ENCODE results near the gene ADM2.
"Not testable (repeated sequence)": the region's sequence is repeated elsewhere in the genome, so short reads cannot be mapped to it uniquely, and the experiment has no call there.

The ADM2 gene

DNA sequence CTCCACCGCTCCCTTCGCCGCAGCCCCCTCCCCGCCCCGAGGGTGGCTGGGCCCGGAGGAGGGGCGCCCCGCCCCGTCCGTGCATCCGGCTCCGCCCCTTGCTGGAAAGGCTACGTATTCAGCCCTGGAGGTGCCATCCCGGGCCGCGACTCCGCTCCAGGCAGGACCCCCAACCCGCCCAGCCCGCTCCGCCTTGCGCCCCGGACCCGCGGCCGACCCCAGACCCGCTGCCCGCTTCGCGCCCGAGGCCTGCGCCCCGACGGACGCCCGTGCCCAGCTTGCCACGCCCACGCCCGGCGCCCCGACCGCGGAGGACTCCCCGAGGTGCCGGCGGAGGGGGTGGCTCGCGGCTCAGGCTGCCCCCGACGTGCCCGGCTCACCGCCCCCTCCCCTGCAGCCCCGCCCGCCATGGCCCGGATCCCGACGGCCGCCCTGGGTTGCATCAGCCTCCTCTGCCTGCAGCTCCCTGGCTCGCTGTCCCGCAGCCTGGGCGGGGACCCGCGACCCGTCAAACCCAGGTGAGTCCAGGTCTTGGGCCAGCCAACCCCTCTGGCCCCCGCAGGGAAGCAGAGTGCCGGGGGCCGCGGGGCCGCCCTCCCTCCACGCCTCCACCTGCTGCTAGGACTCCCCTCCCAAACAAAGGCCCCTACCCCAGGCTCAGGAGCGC, at the start of gene ADM2:
Gene ADM2 (plus strand): TSS at position 104 of the 667 bp plus-strand sequence. CDS start 305 bp downstream, at position 409.
- DNase-seq (ENCODE audit: low read depth in 2 of 2) = peak; percentile 49 to 57

- no peak for DNase-seq (ENCODE audit: low read depth in 2 of 2)
These were observed 49.0 kb upstream of the ADM2 start for GRCh38 chr22:50432131-50432876.

DNA sequence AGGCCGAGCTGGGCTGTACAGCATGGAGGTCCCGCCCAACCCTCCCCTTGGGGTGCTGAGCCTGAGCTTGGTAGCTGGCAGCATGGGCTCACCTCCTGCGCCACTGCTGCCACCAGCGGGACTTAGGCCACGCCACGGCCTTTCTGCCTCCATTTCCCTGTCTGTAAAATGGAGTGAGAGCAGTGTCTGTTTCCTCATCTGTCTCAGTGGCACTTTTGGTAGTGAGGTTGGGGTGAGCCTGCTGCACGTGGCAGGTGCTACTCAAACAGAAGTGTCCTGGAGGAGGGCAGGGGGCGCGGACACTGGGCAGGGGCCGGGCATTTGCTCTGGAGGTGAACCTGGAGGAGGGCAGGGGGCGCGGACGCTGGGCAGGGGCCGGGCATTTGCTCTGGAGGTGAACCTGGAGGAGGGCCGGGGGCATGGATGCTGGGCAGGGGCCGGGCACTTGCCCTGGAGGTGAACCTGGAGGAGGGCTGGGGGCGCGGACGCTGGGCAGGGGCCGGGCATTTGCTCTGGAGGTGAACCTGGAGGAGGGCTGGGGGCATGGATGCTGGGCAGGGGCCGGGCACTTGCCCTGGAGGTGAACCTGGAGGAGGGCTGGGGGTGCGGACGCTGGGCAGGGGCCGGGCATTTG, 48.3 kb upstream of the ADM2 start:
- not testable (repeated sequence) for DNase-seq (ENCODE audit: low read depth in 2 of 2)

DNA sequence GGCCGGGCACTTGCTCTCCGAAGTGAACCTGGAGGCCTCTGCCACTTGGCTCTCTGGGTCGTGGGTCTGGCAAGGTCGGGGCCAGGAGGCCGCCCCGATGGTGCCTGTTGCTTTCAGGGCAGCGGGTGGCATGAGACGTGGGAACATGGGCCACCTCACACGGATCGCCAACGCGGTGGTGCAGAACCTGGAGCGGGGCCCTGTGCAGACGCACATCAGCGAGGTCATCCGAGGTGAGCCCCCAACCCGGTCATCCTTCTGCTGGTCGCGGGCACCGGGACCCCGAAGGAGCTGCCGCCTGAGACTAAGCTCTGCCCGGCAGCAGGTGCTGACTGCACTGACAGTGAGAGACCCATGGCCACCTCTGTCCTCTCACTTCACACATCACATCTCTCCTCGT, 46.5 kb upstream of the ADM2 start:
- no peak for DNase-seq (ENCODE audit: low read depth in 2 of 2)

GRCh38 chr22:50435291-50436014, 45.9 kb upstream of the ADM2 start:
- no peak for DNase-seq (ENCODE audit: low read depth in 2 of 2)

GRCh38 chr22:50436015-50436830, 45.1 kb upstream of the ADM2 start:
- DNase-seq (ENCODE audit: low read depth in 2 of 2) = no peak

- DNase-seq (ENCODE audit: low read depth in 2 of 2) = no peak
These were observed 44.5 kb upstream of the ADM2 start for GRCh38 chr22:50436841-50437341.

DNA sequence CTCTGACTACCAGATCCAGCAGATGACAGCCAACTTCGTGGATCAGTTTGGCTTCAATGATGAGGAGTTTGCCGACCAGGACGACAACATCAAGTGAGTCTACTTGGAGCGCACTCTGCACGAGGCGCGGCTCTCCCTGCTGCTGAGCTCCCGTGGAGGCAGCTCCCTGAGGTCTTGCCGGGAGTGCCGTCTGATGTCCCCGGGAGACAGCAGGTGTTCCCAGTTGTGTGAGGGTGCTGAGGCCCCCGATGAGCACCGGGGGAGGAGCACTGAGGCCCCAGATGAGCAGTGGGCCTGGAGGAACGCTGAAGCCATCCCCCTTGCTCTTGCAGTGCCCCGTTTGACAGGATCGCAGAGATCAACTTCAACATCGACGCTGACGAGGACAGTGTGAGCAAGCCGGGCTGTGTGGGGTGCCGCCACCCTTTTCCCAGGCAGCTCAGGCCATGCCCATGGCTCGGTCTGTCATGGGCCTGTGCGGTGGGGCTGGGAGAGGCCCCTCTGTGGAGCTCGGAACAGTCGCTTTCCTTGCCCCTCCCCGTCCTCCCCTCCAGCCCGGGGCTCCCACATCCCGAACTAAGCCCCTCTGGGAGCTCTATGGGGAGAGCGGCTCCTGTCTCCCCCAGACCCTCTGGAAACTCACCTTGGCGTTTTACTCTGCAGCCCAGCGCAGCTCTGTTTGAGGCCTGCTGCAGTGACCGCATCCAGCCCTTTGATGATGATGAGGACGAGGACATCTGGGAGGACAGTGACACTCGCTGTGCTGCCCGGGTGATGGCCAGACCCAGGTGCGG, 43.6 kb upstream of the ADM2 start:
- DNase-seq (ENCODE audit: low read depth in 2 of 2) = no peak

GRCh38 chr22:50438305-50439275, 42.8 kb upstream of the ADM2 start:
- DNase-seq (ENCODE audit: low read depth in 2 of 2) = no peak

- DNase-seq (ENCODE audit: low read depth in 2 of 2) = no peak
These were observed 42.0 kb upstream of the ADM2 start for GRCh38 chr22:50439314-50439870.

DNA sequence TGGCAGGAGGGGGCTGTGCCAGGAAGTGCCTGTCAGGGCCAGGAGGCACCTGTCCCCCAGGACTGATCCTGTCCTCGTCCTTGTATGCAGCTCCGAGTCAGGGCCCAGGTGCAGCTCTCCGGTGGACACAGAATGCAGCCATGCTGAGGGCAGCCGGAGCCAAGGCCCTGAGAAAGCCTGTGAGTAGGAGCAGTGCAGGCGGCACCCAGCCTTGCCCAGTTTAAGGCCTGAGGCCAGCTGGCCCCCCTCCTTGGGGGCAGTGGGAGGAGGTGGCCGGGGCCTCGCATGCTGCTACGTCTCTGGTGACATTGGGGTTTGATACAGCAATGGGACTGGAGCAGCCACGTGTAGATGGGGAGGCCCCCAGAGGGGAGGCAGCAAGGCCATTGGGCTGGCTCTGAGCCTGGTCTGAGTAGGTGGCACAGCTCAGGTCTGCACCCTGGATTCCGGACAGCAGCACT, 41.4 kb upstream of the ADM2 start:
- DNase-seq (ENCODE audit: low read depth in 2 of 2) = no peak

DNA sequence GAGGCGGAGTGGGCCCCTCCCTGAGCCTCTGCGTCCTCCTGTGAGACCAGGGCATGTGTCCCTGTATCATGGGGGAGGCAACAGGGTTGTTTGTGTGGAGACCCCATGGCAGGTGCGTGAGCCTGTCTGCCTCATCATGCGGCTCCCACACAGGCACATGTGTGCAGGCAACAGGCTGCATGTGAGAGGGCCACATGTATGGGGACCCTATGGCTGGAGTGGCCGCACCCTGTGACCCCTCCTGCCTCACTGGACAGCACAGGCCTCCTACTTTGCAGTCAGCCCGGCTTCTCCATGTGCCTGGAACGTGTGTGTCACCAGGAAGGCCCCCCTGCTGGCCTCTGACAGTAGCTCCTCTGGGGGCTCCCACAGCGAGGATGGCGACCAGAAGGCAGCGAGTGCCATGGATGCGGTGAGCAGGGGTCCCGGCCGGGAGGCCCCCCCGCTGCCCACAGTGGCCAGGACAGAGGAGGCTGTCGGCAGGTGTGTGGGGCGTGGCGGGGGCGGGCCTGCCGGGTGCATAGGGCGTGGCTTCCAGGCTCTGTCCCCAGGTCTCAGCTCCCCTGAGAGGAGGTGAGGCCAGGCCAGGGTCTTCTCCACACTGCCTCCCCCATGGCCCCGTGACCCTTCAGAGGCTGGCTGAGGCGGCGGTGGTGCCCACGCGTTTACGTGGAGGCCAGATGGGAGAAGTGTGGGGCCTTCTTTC, 40.6 kb upstream of the ADM2 start:
- no peak for DNase-seq (ENCODE audit: low read depth in 2 of 2)

- no peak for DNase-seq (ENCODE audit: low read depth in 2 of 2)
These were observed 39.8 kb upstream of the ADM2 start for GRCh38 chr22:50441428-50441993.

DNA sequence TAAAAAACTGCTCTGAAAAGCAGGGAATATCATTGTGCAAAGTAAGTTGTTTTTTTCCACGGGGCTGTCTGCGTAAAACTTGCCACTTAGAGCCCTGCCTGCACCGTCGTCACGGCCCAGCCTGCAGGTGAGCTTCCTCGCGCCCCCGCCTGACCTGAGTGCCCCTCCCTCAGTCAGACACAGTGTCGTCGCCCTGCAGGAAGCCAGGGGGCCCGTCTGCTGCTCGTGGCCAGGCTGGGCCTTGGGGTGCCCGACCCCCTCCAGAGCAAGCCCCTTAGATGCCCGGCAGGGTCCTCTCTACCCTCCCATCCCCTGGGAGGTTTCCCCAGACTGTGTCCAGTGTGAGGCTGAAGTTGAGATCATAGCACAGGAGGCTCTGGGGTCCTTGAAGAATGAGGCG, 38.1 kb upstream of the ADM2 start:
- no peak for DNase-seq (ENCODE audit: low read depth in 2 of 2)

- DNase-seq (ENCODE audit: low read depth in 2 of 2) = no peak
These were observed 37.3 kb upstream of the ADM2 start for GRCh38 chr22:50443801-50444625.

- DNase-seq (ENCODE audit: low read depth in 2 of 2) = no peak
These were observed 36.7 kb upstream of the ADM2 start for GRCh38 chr22:50444663-50445062.
